HUES6 (cell line): ENCODE results near the gene COA5.

Experiments
- H3K27ac ChIP-seq: 2 replicates; pipeline ENCODE4 v1.7.0; 2013; ENCODE audit warnings: low read depth, mild to moderate bottlenecking, low read length, inconsistent platforms
- H3K27me3 ChIP-seq: 2 replicates; pipeline ENCODE4 v1.6.1; 2013; ENCODE audit warnings: low read length; ENCODE audit not compliant: control insufficient read depth, insufficient read depth
- H3K36me3 ChIP-seq: 2 replicates; pipeline ENCODE4 v1.6.1; 2013; ENCODE audit warnings: low read length; ENCODE audit not compliant: control insufficient read depth, insufficient read depth
- H3K4me1 ChIP-seq: 2 replicates; pipeline ENCODE4 v1.6.1; 2013; ENCODE audit warnings: low read length; ENCODE audit not compliant: control insufficient read depth, insufficient read depth
- H3K4me3 ChIP-seq: 2 replicates; pipeline ENCODE4 v1.5.1; 2013; ENCODE audit warnings: low read depth, low read length
- H3K9ac ChIP-seq: one replicate; pipeline ENCODE4 v1.6.1; 2013; ENCODE audit warnings: mild to moderate bottlenecking, low read length
- H3K9me3 ChIP-seq: 2 replicates; pipeline ENCODE4 v1.6.1; 2013; ENCODE audit warnings: low read depth, low read length; ENCODE audit not compliant: control insufficient read depth, insufficient read depth

COA5 gene

GRCh38 chr2:98571796-98572195, 36.5 kb downstream of the COA5 start:
- Histone ChIP-seq H3K4me3 (no peak overlapping the region), H3K4me1 (no peaks in the 10 kb centered on the region), H3K27ac (no peak overlapping the region), H3K36me3 (peaks cover 83% of the 10 kb centered on the region), H3K9ac (no peak overlapping the region), H3K9me3 (no peaks in the 10 kb centered on the region), H3K27me3 (no peaks in the 10 kb centered on the region)

DNA sequence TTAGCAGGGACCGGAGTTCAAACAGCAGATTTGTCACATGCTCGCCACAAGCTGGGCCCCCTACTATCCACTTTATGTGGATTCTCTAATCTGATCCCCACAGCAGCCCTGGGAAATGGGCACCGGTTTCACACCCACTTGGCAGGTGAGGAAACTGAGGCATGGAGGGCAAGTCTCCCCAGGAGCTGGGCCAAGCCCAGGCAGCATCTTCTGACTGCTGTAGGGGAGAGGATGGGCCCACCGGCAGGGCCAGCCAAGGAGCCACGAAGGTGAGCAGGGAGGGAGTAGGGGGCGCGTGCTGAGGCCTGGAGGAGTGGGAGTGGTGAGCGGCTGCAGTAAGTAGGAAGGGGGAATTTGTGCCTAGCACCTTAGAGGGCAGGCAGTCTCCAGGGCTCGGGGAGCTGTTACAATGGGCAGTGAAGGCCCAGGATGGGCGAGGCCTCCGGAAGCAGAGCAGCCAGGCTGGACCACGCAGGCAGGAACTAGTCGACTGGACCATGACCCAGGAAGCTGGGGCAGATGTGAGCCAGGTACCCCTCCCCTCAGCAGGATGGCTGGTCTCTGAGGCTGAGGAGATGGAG, 37.1 kb downstream of the COA5 start:
- H3K9ac ChIP-seq: no peak overlapping the region
- no peaks in the 10 kb centered on the region for H3K4me1 ChIP-seq
- H3K27me3 ChIP-seq: no peaks in the 10 kb centered on the region
- no peaks in the 10 kb centered on the region for H3K9me3 ChIP-seq
- peaks cover 83% of the 10 kb centered on the region for H3K36me3 ChIP-seq
- no peak overlapping the region for H3K27ac ChIP-seq
- no peak overlapping the region for H3K4me3 ChIP-seq

GRCh38 chr2:98570356-98570755, 38.0 kb downstream of the COA5 start:
- H3K4me1 ChIP-seq: no peaks in the 10 kb centered on the region
- no peaks in the 10 kb centered on the region for H3K9me3 ChIP-seq
- H3K27ac ChIP-seq: no peak overlapping the region
- peaks cover 90% of the 10 kb centered on the region for H3K36me3 ChIP-seq
- H3K27me3 ChIP-seq: no peaks in the 10 kb centered on the region
- H3K9ac ChIP-seq: no peak overlapping the region
- no peak overlapping the region for H3K4me3 ChIP-seq

DNA sequence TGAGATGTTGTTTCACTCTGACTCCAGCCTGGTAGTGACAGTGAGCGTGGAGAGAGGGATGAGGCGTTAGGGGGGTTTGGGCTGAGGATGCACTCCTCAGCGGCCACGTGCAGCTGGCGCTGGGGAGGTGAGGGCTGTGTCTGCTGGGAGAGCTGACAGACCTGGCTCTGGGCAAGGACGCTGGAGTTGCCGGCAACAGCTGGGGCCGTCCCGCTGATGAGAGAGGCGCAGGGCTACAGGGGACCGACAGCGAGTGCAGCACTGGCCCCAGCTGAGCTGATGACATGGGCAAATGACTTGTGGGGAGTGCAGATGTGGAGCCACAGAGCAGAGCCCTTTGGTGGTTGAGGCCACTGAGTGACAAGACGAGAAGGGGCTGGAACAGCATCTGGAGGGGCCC, 38.4 kb downstream of the COA5 start:
- Histone ChIP-seq H3K4me3 (no peak overlapping the region), H3K36me3 (peaks cover 90% of the 10 kb centered on the region), H3K9ac (no peak overlapping the region), H3K4me1 (no peaks in the 10 kb centered on the region), H3K27ac (no peak overlapping the region), H3K9me3 (no peaks in the 10 kb centered on the region), H3K27me3 (no peaks in the 10 kb centered on the region)

DNA sequence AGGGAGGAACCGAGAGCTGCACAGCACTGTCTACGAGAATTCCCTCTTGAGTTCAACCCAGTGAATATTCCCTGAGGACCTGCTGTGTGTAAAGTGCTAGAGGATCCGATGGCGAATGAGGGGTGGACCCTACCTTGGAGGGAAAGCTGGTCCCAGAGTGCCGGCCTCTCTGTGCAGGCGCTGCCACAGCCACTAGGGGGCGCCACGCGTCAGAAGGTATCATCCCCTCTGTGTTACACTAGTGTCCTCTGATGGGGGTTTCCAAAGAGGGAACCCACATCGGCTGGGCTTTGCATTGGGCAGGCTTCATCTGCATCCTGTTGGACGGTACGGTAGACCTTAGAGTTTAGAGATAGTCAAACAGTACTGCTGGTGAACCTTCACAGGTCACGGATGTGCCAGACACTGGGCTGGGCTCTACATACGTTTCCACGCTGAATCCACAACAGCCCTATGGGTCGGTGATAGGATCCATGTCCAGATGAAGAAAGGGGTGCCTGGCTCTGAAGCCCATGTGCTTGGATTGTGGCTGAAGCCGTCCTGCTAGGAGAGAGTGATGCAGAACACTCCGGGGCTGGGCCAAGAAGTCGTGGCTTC, 39.0 kb downstream of the COA5 start:
- no peak overlapping the region for H3K4me3 ChIP-seq
- H3K9me3 ChIP-seq: no peaks in the 10 kb centered on the region
- H3K4me1 ChIP-seq: no peaks in the 10 kb centered on the region
- H3K36me3 ChIP-seq: peaks cover 91% of the 10 kb centered on the region
- H3K27ac ChIP-seq: no peak overlapping the region
- H3K27me3 ChIP-seq: no peaks in the 10 kb centered on the region
- no peak overlapping the region for H3K9ac ChIP-seq

GRCh38 chr2:98568161-98568956, 40.0 kb downstream of the COA5 start:
- H3K36me3 ChIP-seq: peaks cover 93% of the 10 kb centered on the region
- no peaks in the 10 kb centered on the region for H3K9me3 ChIP-seq

GRCh38 chr2:98565941-98566340, 42.4 kb downstream of the COA5 start:
- H3K4me3 ChIP-seq: no peak overlapping the region
- no peak overlapping the region for H3K27ac ChIP-seq
- peaks cover 79% of the 10 kb centered on the region for H3K36me3 ChIP-seq
- no peaks in the 10 kb centered on the region for H3K27me3 ChIP-seq
- H3K9me3 ChIP-seq: no peaks in the 10 kb centered on the region
- H3K9ac ChIP-seq: no peak overlapping the region
- no peaks in the 10 kb centered on the region for H3K4me1 ChIP-seq

More at GRCh38 chr2:98568161-98568956, 40.0 kb downstream of the COA5 start:
- Histone ChIP-seq H3K4me1 (no peaks in the 10 kb centered on the region), H3K27ac (no peak overlapping the region), H3K27me3 (no peaks in the 10 kb centered on the region), H3K9ac (no peak overlapping the region), H3K4me3 (no peak overlapping the region)

- no peaks in the 10 kb centered on the region for H3K4me1 ChIP-seq
- no peaks in the 10 kb centered on the region for H3K27me3 ChIP-seq
- H3K9me3 ChIP-seq: no peaks in the 10 kb centered on the region
- no peak overlapping the region for H3K27ac ChIP-seq
- H3K36me3 ChIP-seq: peaks cover 78% of the 10 kb centered on the region
- H3K9ac ChIP-seq: no peak overlapping the region
- no peak overlapping the region for H3K4me3 ChIP-seq
These were observed 42.9 kb downstream of the COA5 start for GRCh38 chr2:98565286-98565860.

- Histone ChIP-seq H3K27ac (no peak overlapping the region), H3K4me3 (no peak overlapping the region), H3K36me3 (peaks cover 76% of the 10 kb centered on the region), H3K27me3 (no peaks in the 10 kb centered on the region), H3K4me1 (no peaks in the 10 kb centered on the region), H3K9me3 (no peaks in the 10 kb centered on the region), H3K9ac (no peak overlapping the region)
These were observed 43.7 kb downstream of the COA5 start for GRCh38 chr2:98564541-98565132.

- H3K27me3 ChIP-seq: no peaks in the 10 kb centered on the region
- no peak overlapping the region for H3K4me3 ChIP-seq
- H3K27ac ChIP-seq: no peak overlapping the region
- no peaks in the 10 kb centered on the region for H3K4me1 ChIP-seq
- peaks cover 73% of the 10 kb centered on the region for H3K36me3 ChIP-seq
- no peaks in the 10 kb centered on the region for H3K9me3 ChIP-seq
- H3K9ac ChIP-seq: no peak overlapping the region
These were observed 44.9 kb downstream of the COA5 start for GRCh38 chr2:98563394-98563793.
